Measurements from ENCODE around the gene GABARAPL2. TPM values are rescaled to one million over a fixed set of nuclear protein-coding genes. Genes with fewer than 3 reads are reported as not detected.
"Not testable (repeated sequence)": the region's sequence is repeated elsewhere in the genome, so short reads cannot be mapped to it uniquely, and the experiment has no call there.

The GABARAPL2 gene, protein sequence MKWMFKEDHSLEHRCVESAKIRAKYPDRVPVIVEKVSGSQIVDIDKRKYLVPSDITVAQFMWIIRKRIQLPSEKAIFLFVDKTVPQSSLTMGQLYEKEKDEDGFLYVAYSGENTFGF
- polyA plus RNA-seq (ENCODE audit: insufficient read length): 111 TPM

DNA sequence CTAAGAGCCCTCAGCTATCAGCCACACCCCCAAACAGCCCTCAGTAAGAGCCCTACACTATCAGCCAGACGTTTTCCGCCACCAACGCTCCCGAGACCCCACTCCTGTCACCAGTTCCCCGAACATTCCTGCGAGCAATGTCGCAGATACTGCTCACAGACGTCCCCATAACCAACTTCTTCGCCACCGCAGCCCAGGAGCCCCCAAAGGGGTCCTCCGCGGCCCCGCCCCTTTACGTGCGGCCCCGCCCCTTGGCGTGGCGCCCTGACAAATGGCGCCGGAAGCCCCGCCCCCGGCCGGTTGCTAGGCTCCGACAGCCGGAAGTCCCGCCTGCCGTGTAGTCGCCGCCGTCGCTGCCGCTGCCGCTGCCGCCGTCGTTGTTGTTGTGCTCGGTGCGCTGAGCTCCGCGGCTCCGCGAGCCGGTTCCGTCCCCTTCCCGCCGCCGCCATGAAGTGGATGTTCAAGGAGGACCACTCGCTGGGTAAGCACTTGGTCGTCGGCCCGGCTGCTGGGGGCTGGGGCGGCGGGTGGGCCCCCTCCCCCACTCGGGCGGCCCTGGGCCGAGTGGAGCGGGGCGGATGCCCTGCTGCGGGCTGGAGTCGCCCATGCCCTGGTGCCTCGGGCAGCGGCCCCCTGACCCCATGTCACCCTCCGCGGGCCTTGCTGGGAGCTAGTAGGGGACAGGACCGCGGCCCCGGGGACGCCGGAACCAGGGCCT lies at the start of gene GABARAPL2:
TSS of gene GABARAPL2 (plus strand) at position 340 of the 718 bp plus-strand sequence. CDS start at position 448, 108 bp downstream.
- peak; percentile 87 for DNase-seq

DNA sequence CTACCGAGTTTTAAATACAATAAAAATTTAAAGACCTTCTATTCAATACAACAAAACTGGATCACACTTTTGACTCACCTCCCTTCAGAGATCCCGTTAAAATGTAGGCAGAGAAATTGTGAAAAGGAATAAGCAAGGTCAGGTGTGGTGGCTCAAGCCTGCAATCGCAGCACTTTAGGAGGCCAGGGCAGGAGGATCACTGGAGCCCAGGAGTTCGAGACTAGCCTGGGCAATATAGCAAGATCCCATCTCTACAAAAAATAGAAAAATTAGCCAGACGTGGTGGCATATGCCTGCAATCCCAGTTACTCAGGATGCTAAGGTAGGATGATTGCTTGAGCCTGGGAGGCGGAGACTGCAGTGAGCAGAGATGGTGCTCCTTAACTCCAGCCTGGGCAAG lies 47.0 kb upstream of the GABARAPL2 start:
- no peak for DNase-seq

DNA sequence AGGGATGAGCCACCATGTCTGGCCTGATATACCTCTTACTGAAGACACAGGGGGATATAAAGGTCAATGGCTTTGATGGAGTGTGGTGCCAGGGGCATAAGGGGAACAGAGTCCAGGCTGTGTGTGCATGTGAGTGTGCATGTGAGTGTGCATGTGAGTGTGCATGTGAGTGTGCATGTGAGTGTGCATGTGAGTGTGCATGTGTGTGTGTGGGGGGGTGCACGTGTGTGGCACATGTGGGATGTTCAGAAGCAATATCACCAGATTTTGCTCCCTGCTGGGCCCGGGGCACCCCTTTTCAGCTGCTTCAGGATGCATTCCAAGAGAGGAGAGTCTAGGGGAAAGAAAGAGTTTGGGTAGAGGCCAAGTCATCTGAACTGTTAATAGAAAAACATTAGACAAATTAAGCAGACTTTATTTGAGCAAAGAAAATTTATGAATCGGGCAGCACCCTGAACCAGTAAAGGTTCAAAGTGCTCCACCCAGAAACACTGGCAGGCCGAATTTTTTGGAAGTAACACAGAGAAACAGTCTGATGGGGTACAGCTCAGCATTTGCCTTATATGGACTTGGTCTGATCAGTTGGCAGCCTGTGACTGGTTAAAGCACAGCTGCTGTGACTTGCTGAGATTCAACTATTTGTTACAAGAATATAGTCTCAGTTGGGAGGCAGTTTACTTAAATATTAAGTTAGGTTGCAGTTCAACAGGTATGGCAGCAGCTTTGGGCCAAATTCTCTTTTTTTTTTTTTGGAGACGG lies 40.0 kb upstream of the GABARAPL2 start:
- DNase-seq: no peak

DNA sequence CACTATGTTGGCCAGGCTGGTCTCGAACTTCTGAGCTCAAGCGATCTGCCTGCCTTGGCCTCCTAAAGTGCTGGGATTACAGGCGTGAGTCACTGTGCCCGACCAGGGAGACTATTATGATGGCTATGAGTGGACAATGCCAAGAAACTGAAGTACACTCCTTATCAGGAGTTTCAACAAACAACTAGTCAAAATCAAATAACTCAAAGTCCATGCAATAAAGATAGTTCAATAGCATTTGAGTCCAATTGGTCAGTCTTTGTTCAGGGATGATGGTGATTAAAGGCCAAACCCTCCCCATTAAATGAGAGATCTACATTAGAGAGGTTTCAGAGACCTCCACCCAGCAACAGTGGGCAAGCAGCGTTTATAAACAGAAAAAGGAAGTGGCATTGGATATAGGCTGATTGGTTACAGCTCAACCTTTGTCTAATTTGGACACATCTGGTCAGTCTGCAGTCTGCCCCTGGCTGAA lies 38.3 kb upstream of the GABARAPL2 start:
- DNase-seq: no peak

DNA sequence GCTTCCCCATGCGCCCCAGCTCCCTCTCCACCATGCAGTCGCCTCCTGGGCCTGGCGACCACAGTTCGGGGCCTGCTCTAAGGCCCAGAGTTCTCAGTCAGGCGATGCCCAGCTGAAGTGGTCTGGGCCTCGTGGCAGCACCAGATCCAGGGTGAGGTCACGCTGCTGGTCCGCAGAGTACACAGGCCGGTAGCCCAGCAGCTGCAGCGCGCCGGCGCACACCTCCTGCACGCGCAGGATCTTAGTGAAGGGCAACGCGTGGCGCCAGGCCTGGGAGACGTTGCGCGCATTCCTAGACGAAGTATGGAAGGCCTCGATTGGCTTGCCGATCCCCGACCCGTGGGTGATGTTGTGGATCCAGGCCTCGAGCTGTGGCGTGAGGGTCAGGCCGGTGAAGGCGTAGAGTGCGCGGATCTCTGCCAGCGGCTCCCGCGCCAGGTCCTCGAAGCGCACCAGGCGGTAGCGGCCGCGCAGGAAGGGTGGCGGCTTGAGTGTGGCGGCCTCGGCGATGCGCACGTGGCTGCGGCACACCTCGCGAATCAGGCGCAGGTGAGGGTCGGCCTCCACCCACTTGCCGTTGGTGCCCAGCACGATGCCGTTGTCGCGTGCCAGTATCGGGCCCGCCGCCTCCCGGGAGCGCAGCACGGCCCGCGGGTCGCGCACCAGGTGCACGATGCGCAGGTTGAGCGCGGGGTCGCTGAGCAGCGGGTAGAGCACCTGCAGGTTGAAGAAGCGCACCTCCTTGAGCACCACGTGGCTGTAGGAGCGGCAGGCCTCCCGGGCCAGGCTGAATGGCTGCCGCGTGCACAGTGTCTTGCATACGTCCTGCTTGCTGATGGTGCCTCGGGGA lies 36.9 kb upstream of the GABARAPL2 start:
- DNase-seq: no peak

DNA sequence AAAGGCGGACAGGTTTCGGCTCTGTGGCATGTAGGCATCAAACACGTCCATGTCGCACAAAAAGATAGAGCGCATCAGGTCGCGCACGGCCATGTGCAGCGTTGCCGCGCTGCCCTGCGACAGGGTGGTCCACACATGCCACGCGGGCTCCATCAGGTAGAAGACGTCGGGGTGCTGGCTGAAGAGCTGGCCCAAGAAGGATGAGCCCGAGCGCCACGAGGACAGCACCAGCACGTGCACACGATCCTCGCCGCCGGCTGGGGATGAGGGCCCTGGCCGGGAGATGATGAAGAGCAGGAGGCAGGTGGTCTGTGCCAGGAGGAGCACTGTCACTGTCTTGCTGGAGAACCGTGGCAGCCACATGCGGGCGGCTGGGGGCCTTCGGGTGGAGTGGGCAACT lies 36.2 kb upstream of the GABARAPL2 start:
- no peak for DNase-seq

DNA sequence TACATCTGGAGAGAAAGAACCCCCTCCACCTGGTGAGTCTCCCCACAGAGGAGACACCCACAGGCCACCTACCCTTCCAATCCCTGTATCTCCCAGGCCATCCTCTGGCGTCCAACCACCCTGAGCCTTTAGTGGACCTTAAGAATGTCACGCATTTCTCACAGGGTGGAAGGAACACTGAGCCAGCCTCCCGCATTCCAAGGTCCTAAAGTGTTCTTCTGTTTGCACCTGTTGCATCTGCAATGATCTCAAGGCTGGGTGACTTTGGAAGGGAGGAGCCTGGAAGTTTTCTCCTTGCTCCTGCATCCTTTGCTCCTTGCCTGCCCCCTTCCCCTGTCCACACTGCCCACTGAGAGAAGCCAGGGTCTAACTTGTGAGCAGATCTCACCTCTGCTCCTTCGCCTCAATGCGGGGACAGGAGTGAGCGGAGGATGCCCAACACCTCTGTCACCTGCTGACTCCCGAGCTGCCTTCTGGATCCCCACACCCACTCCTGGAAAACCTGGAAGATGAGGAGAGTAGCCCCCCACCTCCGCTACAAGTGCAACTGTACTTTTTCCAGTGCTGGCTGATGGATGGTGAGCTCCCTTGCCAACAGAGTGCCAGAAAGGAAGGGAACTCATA lies 33.9 kb upstream of the GABARAPL2 start:
- DNase-seq: no peak

DNA sequence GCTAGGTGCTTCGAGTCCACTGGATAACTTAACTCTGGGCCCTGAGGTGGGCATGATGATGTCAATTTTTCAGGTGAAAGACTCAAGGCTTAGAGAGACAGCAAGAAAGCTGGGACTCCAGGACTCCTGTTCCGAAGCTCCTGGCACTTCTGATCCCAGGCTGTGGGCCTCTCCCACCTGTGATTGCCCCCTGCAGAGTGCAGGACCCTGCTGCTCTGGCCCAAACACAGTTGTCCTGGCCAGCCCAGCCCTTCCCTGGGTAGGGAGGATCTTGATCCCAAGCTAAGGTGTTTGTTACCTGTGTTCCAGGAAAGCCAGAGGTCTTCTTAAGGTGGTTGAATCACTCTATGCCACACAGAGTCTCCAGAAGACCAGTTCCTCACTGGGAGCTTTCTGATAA lies 33.4 kb upstream of the GABARAPL2 start:
- DNase-seq: no peak

DNA sequence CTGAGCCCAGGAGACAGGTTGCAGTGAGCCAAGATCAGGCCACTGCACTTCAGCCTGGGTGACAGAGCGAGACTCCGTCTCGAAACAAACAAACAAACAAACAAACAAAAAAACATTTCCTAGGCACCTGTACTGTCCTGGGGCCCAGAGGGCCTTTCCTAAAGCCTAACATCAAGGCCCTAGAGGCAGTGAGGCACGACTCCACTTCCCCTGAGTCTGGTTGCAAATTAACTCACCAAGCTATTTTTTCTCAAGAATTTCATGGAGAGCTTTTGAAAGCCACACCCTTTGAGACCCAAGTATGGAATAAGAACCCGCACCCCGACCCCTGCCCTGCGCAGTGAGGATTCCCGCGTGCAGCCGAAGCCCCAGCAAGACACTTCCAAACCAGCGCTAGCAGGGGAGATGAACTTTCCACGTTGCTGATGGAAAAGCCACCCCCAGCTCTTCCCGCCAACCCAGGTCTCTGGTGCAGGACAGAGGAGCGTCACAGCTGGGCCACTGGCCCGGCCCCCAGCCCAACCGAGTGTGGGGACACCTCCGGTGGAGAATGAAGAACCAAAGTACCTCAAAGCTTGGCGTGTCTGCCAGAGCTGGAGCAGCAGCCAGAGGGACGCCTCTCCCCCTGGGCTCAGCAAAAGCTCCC lies 31.5 kb upstream of the GABARAPL2 start:
- DNase-seq: no peak

DNA sequence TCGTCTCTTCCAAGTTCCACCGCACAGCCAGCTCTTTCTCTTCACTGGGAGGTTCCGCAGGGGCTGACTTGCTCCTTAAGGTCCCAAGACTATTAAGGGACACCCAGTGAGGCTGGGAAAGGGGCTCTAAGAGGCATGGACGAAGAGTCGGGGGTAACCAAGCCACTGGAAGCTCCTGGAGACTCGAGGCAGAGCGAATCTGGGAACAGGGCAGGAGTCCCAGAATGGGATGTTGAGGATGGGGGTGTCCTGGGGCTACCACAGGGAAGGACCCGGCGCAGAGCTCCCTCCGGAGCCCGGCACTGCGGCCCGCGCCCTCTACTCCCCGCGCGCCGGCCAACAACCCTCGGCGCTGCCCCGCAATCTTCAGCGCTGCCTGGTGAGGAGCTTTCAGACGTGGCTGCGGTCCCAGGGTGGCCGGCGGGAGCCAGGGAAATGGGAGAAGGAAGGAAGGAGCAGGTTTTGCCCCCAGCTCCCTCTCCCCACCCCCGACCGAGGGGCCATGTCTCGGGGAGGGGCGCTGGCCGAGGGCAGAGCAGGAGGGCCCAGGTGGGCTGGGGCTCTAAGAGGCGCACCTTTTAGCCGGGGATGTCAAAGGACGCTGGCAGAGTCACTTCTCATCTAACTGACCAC lies 30.9 kb upstream of the GABARAPL2 start:
- DNase-seq: no peak

DNA sequence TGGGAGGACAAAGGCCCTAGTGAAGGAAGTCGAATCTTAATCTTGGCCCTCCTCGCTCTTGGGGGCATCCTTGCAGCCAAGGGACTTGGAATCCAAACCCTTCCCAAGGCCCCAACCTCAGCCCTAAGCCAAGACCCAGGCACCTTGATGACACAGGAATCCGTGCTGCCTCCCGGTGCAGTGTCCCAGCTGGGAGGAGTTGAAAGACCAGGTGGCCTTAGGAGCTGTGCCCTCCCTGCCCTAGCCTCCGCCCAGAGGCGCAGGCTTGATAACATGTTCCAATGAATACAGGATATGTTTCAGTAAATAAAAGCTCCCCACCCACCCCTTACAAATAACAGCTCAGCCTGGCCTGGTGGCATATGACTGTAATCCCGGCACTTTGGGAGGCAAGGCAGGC lies 30.3 kb upstream of the GABARAPL2 start, which contains the start of gene CHST5:
TSS of gene CHST5 (minus strand) at position 208 of the 400 bp plus-strand sequence. CDS start 5,724 bp downstream, outside the sequence.
- no peak for DNase-seq

DNA sequence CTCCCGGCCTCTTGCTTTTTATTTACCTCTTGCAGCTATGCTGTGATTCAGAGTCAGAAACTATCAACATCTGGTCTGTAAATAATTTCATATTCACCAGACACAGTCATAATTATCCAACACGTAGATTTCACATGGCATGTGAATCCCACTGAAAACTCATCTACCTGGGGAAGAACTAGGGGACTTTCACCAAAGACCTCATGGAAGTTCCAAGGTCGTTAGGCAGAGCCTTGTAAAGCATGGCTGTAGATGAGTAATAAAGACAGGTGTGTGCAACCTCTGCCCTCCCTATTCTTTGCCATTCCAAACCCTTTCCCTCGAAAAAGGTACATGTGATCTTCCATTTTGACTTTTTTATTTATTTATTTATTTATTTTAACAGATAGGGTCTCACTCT lies 28.4 kb upstream of the GABARAPL2 start:
- no peak for DNase-seq

DNA sequence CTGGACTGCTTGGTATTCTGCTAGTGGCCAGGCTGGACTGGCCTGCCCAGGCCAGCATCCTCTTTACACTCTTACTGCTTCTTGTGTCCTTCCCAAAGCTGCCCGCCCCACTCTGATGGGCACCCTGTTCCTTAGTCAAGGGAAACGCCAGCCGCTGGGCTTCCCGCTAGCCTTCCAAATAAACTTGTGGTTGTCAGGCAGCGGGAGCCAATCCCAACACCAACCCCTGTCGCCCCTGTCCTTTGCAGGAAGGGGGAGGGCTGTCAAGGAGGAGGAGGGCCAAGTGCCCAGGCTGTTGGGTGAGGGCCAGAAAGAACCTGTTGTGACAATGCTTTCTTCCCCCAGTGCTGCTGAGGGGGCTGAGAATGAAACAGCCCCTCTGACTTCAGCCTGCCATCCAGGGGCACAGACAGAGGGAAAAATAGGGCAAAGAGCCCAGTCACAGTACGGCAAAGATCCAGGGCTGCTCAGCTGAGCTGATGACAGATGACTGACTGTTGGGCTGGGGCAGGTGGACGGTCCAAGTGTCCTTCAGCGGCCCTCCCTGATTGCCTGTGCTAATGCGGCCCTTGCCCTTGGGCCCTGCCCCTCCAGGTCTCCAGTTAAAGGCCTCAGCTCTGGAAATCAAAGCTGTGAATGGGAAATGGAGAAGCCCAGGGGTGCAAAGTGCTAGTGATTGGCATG lies 27.2 kb upstream of the GABARAPL2 start:
- not testable (repeated sequence) for DNase-seq

DNA sequence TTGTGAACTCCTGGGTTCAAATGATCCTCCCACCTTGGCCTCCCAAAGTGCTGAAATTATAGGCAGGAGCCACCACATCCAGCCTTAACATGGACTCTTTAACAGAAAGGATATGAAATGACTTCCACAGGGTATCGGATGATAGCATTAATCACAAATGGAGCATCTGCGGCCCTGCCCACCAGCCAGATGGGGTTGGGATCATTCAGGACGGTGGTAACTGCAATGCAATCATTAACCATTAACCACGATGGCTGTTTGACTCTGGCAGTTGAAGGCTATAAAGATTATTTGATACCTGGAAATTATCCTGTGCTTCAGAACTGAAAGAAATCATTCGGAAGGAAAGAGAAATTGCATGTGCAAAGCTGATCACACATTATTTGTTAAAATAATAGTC lies 24.9 kb upstream of the GABARAPL2 start:
- DNase-seq: no peak

DNA sequence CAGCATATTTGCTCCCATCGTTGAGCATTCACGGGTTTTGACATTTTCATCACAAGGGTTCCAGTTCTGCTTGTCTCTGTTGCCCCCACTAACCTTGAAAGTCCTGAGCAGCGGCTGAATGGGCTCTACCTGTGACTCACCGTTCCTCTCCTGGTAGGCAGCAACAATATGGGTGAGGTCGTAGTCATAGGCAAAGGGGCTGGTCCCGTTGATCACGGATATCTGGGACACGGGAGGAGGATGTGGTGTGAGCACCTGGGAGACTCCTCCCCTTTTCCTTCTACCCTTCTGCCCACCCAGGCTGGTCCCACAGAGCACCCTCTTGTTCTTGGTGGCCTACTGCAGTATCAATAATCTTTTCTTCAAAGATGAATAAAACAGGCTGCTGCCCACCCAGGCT lies 23.7 kb upstream of the GABARAPL2 start:
- DNase-seq: not testable (repeated sequence)

DNA sequence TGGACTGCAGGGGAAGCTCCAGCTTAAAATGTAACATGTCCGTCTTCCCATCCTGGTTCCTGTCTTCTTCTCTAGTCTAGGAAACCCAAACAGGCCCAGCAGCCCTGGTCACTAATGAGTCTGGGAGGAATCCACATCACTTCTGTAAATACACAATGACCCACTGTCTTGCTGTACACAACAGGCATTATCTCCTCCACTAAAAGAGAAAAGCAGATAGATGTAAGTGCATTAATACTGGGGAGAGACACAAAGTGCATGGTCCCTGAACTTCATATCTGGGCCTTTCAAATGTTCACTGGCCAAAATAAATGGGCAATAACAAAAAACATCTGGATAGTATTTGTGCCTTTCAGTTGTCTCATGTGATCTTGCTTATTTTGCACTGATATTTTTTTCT lies 20.3 kb upstream of the GABARAPL2 start:
- not testable (repeated sequence) for DNase-seq

DNA sequence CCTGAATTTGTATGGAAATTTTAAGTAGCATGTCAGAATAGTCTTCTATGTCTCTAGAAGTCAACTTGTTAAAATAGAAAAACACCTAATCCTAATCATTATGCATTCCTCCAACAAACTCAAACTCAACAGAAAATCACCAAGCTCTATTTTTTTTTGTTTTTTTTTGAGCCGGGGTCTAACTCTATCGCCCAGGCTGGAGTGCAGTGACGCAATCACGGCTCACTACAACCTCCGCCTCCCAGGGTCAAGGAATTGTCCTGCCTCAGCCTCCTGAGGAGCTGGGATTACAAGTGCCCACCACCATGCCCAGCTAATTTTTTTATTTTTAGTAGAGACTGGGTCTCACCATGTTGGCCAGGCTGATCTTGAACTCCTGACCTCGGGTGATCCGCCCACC lies 19.9 kb upstream of the GABARAPL2 start:
- DNase-seq: no peak

DNA sequence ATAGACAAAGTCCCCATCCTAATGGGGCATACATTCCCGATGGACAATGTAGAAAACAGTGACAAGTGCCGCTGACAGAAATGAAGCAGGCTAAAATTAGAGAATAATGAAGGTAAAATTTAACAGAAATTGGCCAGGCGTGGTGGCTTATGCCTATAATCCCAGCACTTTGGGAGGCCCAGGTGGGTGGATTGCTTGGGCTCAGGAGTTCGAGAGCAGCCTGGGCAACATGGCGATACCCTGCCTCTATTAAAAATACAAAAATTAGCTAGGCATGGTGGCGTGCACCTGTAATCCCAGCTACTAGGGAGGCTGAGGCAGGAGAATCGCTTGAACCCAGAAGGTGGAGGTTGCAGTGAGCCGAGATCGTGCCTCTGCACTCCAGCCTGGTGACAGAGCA lies 17.7 kb upstream of the GABARAPL2 start:
- not testable (repeated sequence) for DNase-seq

DNA sequence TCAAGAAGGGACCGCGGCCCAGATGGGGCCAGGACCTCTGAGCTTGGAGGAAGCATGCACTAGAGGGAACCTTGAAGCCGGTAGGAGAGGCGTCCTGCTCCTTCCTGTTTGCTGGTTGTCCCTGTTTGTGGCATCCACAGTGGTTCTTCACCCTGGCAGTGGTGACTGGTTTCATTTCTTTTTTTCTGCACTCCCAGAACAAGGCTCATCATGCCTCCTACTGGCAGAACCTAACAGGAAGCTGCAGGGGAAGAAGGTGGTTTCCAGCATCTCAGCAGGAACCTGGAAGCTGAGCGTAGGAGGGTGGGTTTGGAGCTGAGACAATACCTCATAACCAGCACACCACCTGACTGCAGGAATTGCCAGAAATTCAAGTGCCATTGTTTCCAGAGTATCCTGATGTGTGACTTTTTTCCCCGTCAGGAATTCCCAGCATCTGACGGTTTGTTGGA lies 15.9 kb upstream of the GABARAPL2 start:
- DNase-seq: no peak

DNA sequence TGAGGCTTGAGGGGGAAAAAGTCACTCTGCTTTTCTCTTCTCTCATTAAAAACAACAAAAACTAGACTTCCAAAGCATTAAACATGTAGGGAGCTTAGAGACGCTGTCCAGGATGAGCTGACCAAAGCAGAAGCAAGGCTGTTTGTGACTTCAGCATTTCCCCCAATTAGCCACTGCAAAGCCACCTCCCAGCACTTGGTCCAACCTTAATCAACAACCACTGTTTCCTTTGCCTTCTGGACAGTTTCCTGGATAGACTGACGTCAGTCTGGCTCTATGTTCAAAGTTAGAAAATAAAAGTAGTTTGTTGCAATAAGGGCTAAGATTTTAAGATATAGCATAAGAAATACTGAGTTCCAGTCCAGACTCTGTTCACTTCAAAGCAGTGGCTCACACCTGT lies 13.2 kb upstream of the GABARAPL2 start:
- no peak for DNase-seq

All from hindlimb muscle (tissue), 1 donor.